SK-N-MC (cell line): ENCODE results near the gene SP110.

ENCODE experiments used
- EZH2 ChIP-seq: fragments of 200-600 bp; sonication (generic); IDR thresholded peaks from one replicate; pipeline ENCODE4 v1.6.1; 2017; ENCODE audit warnings: antibody characterized with exemption
- FOXP2 ChIP-seq: optimal IDR thresholded peaks from 2 replicates; pipeline ENCODE3; 2011; ENCODE audit warnings: mild to moderate bottlenecking, moderate library complexity; ENCODE audit not compliant: insufficient read depth; ENCODE audit errors: extremely low read length, control extremely low read depth
- POLR2AphosphoS5 ChIP-seq: IDR thresholded peaks from 2 replicates; pipeline ENCODE4 v1.6.1; 2012; ENCODE audit warnings: mild to moderate bottlenecking, low read depth, low read length, borderline replicate concordance

DNA sequence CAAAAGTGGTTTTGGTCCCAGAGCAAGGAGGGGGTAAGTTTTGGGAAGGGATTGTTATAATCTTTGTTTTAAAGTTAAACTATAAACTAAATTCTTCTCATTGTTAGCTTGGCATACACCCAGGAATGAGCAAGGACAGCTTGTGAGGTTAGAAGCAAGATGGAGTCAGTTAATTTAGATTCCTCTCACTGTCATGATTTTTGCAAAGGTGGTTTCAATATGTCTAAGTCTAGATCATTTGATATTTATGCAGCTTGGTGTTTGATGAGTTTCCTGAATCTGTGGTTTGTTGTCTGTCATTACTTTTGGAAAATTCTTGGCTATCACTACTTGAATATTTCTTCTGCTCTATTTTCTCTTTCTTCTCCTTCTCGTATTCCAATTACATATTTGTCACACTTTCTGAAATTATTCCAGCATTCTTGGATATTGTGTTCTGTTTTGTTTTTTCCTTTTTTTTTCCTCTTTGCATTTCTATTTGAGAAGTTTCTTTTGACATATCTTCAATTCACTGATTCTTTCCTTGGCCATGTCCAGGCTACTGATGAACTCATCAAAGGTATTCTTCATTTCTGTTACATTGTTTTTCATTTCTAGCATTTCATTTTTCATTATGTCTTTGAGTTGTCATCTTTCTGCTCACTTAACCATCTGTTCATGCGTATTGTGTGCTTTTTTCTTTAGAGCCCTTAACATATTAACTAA, 10.9 kb upstream of the SP110 start:
- no peak for TF ChIP-seq EZH2
- TF ChIP-seq POLR2AphosphoS5: no peak
- no peak for TF ChIP-seq FOXP2
